Measurements from ENCODE around the gene GDI1.
A peak's percentile ranks its signal among the peaks of the same experiment; 100 is the strongest.

The GDI1 gene

DNA sequence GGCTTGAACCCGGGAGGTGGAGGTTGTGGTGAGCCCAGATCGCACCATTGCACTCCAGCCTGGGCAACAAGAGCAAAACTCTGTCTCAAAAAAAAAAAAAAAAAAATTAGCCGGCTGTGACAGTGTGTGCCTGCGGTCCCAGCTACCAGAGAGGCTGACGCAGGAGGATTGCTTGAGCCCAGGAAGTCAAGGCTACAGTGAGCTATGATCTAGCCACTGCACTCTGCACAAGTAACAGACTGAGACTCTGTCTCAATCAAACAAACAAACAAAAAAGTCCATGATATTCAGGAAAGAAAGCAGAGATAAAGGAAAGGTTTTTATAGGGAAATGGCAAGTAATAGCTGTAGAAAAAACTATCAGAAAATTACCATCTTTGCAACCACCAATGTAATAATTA lies 44.2 kb downstream of the GDI1 start:
- DNase-seq (ENCODE audit: low read depth in 3 of 3), result no peak

DNA sequence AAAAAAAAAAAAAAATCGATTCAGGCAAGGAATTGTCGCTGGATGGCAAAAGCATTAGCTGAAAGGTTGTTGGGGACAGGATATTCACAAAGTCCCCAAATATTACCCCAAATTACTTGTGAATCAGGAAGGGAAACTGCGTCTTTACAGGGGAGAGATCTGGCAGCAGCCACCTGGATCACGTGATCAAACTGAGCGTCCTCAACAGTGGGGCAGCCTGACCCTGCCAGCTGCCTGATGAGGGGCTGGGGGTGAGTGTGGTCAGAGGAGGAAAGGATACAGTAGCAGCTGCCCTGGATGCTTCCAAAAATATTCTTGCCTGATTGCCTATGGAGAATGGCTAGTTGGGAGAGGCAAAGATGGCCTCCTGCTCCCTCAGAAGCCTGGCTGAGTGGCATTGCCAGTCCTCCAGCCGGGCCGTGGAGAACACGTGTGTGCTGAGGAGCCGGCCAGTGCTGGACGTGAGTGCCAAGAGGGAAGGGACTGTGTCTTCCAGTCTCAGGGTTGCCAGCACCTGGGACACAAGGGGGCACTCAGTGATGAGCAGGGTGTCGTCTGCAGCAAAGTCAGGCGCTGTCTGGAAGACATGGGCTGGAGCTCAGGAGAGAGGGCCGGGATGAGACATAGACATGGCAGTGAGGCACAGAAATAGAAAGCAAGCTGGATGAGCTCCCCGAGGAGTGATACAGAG lies 45.1 kb downstream of the GDI1 start:
- DNase-seq (ENCODE audit: low read depth in 3 of 3), result no peak

DNA sequence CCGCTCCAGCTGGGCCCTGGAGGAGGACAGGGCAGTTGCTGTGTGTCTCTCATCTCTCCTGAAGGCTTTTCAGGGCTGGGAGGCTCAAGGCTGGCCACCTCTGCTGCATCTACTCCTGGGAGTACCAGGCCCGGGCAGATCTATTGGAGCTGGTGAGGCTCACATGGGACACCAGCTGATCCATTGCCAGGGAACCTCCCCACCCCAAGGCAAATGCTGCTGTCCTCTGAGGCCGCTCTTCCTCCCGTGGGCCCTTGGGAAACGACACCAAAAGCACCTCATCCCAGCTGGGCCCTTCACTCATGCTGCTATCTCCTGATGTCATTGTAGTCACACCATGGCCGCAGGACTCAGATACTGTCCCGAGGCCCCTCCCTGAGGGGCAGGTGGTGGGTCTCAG lies 45.8 kb downstream of the GDI1 start:
- DNase-seq (ENCODE audit: low read depth in 3 of 3), result no peak

GRCh38 chrX:154483325-154483724 lies 46.4 kb downstream of the GDI1 start:
- no peak for DNase-seq (ENCODE audit: low read depth in 3 of 3)

DNA sequence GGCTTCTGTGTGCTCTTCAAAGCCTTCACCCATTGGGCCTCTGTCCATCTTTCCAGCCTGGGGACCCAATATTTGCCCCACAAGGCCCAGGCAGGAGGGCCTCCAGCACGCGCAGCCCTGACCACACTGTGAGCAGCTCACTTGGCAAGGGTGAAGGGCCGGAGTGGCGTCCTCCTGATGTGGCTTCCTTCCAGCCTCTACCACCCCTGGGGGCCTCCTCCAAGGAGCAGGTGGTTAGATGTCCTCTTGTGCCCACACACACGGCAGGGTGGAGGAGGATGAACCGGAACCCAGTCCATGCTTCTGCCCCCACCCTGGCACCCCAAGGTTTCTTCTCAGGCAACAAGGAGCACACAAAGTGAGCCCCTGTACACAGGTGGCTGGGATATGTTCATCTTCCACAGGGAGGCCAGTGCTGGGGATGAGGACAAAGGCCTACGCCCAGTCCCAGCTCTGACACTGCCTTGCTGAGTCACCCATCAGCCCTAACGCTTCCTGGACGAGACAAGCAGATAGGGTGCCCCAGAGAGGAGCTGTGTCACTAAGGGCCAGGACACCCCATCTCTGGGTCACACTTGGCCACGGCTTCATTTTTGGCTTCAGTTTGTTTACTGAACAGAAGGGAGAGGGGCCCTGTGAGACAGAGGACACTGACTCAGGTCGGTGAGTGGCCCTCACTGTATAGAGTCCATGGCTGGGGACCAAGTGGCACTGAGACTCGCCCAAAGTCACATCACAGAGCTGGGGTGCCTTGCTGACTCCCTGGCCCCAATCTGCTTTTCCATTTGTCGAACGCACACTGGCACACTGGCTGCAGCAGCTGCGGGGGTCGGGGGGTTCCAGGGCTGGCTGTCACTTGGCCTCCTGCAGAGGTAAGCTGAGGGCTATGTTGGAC lies 47.5 kb downstream of the GDI1 start:
- no peak for DNase-seq (ENCODE audit: low read depth in 3 of 3)

GRCh38 chrX:154485150-154486051 lies 48.4 kb downstream of the GDI1 start:
- no peak for DNase-seq (ENCODE audit: low read depth in 3 of 3)

DNA sequence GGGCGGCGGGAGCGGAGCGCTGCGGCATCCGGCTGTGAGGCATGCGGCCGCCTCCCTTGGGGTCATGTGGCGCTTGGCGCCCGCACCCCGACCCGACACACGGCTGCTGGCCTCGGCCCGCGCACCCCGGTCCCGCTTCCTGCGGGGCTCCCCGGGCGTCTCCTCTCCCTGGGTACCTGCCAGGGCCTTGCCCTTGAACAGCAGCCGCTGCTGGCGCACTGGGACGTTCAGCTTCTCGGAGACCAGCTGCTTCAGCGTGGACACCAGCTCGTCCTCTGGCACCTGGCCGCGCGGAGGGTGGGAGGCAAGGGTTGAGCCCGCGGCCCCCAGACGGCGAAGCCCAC lies 49.1 kb downstream of the GDI1 start:
- no peak for DNase-seq (ENCODE audit: low read depth in 3 of 3)

- DNase-seq (ENCODE audit: low read depth in 3 of 3), result peak in 1 of 3 donors; percentile 41
Observed at GRCh38 chrX:154486396-154487207, 49.6 kb downstream of the GDI1 start, which contains the start of gene UBL4A. Gene UBL4A, minus strand, starts transcription at chrX:154486615. Its CDS starts 31 bp downstream, at chrX:154486584.

GRCh38 chrX:154487518-154488290 lies 50.8 kb downstream of the GDI1 start:
- no peak for DNase-seq (ENCODE audit: low read depth in 3 of 3)

GRCh38 chrX:154488336-154489075 lies 51.6 kb downstream of the GDI1 start:
- DNase-seq (ENCODE audit: low read depth in 3 of 3), result no peak

DNA sequence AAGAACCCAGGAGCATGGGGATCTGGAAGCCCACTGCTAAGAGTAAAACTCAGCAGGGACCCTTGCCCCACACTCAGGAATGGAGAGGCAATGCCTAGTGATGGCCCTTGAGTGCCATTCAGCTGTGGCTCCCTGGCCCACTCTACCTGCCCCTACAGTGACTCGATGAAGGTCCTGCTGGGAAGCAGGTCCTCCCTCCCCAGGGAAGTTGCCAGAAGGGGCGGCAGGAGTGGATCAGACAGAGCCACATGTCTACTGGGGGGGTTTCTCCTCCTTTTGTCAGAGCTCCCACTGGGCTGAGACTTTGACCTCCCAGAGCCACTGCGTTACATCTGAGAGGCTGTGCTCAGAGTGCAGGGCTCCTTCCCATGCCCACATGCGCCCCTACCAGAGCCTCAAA lies 52.2 kb downstream of the GDI1 start:
- no peak for DNase-seq (ENCODE audit: low read depth in 3 of 3)

GRCh38 chrX:154490021-154490413 lies 53.1 kb downstream of the GDI1 start:
- DNase-seq (ENCODE audit: low read depth in 3 of 3), result no peak

GRCh38 chrX:154490414-154491083 lies 53.6 kb downstream of the GDI1 start, which contains the start of gene SLC10A3:
Gene SLC10A3, minus strand, starts transcription at chrX:154490629. Its CDS starts 1,689 bp downstream, at chrX:154488940.
- peak; percentile 76 to 85 (median 77) for DNase-seq (ENCODE audit: low read depth in 3 of 3)

Data from stimulated activated CD4-positive, alpha-beta T cell treated with anti-CD3 and anti-CD28 coated beads, TNF-alpha, amount 100 ng/mL, for 48 hours (primary cell).